Stimulated activated CD8-positive, alpha-beta memory T cell treated with anti-CD3 and anti-CD28 coated beads, Interleukin-4, amount 100 ng/mL, for 1 hour (primary cell): ENCODE measurements around the gene KIF26A.

Experiments
- DNase-seq, 2 donors: peaks; one replicate each; pipeline ENCODE4 v3.0.0-alpha.2; 2020; ENCODE audit warnings: low read depth in 2 of 2, low spot score in 1 of 2

Gene KIF26A

DNA sequence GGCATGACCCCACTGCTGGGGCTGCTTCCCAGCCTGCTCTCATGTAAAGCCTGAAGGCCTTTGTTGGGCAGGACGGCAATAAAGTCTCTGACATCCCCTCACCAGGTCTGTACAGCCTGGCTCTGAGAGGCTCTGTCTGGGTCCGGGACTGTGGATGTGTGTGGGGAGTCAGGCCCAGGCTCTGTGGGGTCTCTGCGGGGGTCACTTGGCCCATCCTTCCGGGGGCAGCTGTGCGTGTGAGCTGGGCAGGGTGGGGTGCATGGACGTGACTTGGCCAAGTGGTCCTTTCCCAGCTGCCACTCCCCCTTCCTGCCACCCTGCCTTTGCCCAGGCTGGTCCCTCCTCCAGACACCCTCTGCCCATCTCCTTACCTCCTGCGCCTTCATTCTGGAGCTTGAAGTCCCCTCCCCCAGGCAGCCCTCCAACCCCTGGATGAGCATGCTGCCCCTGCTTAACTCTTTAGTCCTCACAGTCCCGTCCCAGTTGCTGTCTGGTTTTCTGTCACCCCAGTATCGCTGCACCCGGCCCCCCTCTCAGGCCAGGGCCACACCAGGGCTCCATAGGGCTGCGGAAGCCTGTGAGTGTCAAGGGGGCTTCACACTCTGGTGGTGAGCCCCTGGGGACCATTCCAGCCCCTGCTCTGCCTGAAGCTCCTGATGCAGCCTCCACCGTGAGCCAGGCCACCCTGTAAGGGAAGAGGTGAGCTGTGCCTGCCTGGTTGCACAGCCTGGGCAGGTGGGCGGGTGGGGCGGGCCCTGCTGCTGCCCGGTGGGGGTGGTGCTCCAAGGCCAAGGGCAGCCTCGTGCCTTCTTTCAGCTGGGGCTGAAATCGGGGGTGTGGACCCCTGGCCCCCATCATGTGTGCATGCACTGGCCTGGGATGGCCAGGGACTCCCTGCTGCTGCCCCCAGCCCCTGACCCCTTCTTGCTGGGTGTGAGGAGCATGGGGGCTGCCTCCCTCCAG lies 25.5 kb upstream of the KIF26A start:
- no peak for DNase-seq

DNA sequence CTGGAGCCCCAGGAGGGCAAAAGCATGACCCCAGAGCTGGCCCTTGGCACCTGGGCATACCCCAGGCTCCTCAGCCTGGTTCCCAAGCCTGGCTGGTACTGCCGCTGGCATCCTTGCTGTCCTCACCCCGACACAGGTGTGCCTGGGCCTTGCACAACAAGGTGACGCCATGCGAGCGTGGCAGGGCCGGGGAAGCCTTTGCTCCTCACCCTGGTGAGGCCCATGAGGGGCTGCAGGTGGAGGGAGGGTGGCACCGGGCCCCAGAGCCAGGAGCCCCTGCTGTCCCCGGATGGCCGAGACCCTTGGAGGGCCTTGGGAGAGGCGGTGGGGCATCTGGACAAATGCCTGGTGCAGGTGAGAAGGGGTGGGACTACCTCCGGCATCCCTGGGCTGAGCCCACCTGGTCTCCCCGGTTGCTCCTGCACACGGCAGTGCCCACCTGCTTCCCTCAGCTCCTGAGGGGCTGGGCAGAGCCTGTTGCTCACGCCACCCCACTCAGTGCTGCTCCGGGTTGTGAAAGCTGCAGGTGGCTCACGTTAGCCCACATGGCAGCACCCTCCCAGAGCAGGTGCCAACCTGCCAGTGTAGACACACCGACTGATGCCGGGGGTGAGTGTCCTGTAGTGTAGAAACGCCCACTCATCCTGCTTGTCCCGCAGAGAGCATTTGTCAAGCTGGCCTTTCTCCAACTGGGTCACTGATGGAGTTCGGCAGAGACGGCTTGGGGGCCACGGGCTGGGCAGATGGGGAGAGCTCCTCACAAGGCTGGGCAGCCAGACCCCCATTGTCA lies 24.6 kb upstream of the KIF26A start:
- DNase-seq: no peak

DNA sequence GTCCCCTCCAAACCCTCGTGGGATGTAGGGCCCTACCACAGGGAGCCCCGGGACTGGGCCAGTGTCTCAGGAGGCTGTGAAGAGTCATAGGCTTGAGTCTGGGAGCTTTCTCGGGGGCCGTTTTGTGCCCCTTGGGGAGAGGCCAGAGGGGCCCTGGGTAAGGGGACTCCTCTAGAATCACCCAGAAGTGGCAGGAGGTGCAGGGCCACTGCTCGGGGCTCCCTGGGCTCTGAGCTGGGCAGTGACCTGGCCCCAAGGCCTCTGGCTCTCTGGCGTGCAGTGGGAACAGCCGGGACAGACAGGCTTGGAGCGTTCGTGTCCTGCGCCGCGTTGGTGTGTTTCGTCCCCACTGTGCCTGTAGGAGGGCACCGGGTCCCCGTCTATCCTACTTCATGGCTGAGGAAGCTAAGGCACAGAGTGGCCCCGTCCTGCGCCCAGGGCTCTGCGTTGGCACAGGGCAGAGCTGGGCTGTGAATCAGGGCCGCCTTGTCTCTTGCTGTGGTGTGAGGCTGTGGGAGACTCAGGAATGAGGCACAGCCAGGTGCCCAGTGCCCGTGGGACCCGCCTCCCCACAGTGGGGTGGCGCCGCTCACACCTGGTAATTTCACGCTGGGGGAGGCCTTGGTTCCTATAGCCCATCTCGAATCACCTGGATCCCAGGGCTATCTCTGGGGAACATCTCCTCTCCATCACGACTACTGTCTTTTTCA lies 23.8 kb upstream of the KIF26A start:
- DNase-seq: no peak

DNA sequence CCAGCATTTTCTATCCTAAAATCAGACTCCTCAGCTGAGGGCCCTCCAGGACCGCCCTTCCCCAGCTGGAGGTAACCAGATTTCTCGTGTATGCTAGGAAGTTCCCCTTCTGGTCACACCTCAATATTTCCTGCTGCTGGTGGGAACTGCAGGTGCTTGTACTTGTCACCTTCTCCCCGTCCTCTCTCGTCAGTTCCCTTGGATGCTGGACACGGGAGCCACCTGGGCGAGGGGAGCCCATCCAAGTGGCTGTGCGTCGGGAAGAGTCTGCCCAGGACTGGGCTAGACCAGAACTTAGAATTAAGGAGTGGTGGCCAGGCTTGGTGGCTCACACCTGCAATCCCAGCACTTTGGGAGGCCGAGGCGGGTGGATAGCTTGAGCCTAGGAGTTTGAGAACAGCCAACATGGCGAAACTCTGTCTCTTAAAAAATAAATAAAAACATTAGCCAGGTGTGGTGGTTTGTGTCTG lies 23.2 kb upstream of the KIF26A start:
- no peak for DNase-seq

DNA sequence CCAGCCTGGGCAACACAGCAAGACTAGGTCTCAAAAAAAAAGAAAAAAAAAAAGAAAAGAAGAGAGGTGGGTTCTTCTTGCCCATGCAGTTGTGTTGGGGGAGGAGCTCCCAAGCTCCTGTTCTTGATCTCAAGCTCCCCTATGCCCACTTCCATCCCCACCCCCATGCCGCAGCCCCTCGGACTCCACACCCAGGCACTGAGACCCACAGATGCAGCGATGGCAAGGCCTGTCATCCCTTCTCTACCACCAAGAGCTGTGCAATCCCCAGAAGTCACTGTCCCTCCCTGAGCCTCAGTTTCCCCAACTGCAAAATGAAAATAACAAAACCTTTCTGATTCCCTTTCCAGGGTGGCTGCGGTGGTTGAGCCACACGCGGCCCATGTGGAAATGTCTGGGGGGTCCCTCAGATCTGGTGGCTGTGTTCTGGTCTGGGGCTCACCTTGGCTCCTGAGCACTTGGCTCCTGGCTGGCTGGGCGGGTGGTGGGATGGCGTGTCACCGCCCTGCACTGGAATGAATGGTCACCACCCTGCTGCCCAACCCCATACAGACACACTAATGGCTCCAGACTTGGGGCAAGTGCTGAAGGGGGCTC lies 22.6 kb upstream of the KIF26A start:
- DNase-seq: no peak

DNA sequence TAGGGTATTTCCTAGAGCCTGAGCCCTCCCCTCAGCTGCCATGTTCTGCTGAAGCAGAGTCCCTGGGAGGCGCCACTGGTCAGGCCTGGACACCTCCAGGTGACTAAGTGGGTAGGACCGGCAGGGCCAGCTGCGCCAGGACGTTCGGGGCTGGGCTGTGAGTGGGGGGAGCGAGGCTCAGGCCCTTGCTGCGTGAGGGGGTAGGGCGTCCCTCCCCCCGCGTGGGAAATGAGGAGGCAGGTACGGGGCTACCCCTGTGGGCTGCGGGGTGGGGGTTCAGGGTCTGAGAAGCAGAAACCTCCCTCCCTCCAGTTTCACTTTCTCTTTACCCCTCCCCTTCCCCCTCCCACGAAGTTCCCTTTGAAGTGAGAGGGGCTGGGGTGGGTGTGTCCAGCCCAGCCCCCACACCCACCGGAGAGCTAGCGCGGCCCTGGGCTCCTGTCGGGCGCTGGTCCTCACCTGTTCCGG lies 22.1 kb upstream of the KIF26A start:
- DNase-seq: no peak

DNA sequence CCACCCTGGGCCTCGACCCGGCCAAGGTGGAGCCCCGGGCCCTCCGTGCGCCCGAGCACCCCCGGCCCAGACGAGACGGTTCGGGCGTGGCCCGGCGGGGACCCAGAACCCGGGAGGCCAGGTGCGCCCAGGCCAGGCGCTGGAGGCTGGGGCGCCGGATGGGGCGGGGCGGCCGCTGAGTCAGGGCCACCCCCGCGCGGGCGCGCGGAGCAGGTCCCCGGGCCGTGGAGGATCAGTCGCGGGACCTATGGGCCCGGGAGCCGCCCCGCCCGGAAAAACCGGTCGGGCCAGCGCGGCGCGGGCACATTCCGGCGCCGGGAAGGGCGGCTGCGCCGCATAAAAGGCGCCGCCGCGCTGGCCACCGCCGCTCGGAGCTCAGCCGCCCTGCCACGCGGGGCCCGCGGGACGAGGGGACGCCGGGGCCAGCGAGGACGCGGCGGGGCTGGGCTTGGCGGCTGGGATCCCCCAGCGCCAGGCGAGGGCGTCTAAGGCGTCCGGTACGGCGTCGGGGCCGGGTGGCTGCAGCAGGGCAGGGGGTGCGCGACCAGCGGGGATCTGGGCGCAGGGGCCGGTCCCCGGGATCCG lies 21.5 kb upstream of the KIF26A start:
- no peak for DNase-seq

DNA sequence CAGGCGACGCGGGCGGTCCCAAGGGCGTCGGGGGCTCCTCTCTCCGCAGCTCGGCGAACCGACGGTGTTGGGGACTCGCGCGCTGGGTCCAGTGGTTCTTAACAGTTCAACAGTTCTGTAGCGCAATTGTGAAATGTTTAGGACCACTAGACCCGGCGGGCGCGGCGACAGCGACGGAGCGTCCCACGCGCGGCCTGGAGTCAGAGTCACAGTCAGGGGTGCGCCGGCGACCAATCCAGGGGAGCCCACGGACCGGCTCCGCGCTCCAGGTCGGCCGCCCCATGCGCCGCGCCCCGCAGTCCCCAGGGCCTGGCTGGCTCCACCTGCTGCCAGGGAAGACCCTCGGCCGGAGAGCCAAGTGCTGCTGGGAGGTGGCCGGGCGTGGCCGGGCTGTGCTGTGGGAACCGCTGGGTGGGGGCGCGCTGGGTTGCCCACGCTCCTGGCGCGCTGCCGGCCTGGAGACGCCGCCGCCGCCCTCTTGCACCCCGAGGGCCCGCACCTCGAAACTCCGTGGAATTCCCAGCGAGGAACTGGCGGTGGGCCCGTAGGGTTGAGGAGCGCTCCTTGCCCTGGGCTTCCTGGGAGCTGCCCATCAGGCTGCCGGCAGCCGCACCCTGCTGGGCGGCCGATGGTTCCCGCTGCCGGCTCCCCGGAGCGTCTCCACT lies 20.9 kb upstream of the KIF26A start:
- no peak for DNase-seq

DNA sequence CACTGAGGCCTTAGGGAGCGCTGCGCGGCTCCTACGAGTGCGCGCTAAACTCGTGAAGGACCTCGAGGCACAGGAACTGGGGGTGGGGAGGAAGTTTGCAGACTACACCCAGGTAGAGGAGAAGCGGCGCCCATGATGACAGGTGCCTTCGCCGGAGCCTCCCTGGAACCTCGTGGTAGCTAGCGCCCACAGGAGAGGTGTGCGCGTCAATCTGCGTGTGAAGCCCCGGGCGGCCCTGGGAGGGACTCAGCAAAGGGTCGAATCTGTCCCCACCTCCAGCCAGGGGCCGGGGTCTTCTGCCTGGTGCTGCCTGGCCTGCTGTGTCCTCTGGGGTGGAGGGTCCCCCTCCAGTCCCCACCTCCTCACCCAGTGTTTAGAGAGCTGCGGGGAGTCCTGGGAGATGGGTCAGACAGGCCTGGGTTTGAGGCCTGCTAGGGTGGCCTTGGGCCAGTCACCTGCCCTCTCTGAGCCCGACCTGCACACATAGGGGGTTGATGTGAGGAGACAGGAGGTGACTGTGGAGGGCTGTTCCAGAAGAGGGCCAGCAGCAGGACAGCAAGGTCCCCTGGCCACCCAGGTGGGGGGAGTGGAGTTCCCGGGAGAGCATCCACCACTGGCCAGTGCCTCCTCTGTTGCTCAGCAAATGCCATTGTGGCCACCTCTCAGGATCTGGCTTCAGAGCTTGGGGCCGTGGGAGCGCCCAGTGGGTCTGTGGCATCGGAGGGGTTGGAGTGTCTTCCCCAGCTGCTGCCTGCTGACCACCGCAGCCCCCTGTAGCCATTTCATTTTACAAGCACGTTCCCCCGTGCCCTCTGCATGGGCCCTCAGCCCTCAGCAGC lies 20.2 kb upstream of the KIF26A start:
- no peak for DNase-seq

DNA sequence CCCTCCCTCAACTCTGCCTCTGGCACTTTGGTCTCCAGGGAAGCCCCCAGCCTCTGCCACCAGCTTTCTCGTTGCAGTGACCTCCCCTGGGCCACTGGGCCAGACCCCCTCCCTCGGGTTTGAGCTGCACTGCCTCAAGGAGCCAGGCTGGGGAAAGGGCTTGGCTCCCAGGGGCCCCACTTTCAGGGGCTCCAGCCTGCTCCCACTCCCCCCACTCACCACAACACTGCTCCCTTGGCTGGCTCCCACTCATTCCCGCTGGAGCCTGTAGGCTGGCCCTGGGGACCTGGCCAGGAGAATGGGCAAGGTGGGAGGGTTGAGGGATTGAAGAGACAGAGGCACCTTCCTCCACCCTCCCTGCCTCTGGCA lies 19.3 kb upstream of the KIF26A start:
- DNase-seq: no peak

DNA sequence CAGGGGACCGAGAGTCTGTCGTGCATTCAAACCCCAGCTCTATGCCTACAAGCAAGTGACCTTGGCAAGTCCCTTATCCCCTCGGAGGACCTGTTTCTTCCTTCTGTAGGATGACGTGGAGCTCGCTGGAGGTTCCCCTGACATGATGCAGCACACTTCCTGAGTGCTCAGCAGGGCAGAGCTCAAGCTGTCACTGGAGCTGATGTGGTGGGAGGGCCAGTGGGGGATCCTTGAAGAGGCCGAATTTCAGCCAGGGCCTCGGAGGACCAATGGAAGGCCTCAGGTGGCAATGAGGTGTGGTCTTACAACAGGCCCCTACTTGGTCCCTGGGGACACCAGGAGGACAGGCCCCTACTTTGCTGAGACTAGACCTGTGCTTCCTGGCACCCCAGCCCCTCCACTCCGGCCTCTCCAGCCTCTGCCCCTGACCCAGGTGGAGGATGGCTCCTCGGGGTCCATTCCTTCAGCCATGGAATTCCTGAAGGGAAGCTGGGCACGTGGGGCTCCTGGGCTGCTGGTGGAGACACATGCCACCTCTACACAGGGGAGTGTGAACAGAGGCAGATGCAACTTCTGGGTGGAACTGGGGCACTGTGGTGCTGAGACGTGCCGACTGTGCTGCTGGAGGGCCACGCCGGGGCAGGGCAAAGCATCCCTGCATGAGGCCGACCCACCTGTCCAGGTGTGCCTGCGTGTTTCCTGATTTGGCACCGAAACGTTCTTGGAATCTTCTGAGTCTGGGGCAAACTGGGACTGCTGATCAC lies 18.7 kb upstream of the KIF26A start:
- DNase-seq: no peak

DNA sequence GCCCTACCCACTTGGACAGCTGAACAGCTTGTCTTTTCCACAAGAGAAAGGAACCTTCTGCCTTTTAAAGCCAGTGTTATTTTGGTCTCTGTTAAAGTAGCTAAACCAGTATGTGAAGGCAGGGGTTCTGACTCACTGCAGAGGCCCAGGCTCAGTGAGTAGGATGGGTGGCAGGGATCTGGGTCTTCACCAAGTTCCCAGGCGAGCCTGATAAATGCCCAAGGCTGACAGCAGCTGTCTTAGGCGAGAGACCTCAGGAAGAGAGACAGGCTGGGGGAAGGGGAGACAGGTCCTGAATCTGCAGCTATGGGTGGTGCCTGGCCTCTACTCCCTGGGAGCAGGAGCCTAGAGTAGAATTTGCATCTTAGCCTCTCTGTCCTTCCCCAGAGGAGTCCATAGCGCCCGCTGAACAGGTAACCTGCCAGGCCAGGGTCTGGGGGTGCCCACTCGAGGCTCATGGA lies 18.1 kb upstream of the KIF26A start:
- DNase-seq: no peak

DNA sequence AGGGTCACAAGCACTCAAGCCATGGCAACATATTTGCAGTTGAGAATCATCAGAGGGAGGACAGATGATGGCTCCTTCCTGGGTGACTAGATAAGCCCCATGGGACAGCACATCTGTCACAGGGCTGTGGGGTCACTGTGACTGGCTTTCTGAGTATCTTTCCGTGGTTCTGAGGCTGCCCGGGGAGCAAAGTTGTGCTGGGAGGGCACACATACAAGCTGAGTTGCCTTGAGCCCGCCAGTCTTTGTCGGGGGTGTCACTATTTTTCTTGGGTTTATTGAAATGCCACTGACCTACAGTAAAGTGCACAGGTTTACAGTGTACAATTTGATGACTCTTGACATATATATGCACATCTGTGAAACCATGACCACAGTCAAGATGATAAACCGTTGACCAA lies 17.2 kb upstream of the KIF26A start:
- DNase-seq: no peak

DNA sequence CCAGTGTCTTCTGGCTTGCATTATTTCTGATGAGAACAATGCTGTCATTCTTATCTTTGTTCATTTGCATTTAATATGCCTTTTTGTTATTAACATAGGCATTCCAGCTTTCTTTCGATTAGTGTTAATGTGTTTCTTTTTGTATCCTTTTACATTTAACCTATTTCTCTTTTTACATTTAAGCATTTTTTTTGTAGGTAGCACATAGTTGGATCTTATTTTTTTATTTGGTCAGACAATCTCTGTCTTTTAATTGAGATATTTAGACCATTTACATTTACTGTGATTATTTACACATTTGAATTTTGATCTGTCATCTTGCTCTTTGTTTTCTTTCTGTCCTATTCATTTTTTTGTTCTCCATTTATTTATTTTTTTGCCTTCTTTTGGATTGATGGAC lies 14.5 kb upstream of the KIF26A start:
- DNase-seq: no peak

DNA sequence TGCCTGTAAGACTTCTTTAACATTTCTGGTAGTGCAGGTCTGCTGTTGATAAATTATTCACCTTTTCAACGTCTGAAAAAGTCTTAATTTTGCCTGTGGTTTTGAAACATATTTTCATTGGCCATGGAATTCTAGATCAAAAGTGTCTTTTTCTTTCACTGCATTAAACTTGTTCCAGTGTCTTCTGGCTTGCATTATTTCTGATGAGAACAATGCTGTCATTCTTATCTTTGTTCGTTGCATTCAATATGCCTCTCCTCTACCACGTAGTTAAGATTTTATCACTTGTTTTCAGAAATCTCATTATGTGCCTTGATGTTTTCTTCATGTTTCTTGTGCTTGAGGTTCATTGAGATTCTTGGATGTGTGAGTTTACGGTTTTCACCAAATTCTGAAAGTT lies 13.4 kb upstream of the KIF26A start:
- no peak for DNase-seq

DNA sequence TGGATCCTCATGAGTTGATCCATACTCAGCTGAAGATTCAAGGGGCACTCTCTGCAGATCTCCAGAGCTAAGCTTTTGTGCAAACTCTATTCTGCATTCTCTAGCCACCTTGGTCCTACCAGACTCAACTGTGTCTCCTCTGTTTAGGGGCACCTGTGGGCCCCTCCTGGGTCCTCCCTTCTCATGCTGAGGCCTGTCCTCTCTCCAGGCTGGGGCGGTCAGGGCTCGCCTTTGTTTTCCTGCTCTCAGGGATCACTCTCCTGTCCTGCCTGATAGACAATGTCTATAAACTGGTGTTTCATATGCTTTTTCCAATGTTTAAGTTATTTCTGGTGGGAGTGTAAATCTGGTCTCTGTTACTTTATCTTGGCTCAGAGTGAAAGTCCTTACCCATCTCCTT lies 11.6 kb upstream of the KIF26A start:
- no peak for DNase-seq

DNA sequence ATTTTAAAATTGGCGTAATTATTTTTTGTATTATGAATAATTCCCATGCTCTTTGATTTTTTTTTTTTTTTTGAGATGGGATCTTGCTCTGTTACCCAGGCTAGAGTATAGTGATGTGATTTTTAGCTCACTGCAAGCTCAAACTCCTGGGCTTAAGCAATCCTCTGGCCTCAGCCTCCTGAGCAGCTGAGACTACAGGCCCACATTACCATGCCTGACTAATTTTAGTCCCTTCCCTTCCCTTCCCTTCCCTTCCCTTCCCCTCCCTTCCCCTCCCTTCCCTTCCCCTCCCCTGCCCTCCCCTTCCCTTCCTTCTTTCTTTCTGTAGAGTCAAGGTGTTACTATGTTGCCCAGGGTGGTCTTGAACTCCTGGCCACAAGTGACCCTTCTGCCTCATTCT lies 9.4 kb upstream of the KIF26A start:
- DNase-seq: no peak

DNA sequence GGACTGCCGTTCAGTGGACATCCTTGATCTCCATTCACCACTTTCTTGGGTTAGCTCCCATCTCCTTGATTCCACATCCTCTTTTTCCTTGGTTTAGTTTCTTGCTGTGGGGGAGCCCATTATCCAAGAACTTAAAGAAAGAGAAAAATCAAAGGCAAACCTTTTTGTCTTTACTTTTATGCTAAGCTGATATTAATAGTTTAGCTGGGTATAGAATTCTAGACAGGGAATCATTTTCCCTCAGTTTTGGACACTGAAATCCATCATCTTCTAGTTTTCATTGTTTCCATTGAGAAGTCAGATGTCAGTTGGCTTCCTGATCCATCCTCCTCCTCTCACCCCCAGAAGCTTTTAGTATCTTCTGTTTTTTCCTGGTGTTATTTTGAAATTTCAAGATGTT lies 8.8 kb upstream of the KIF26A start:
- no peak for DNase-seq
